ENCODE results near the gene PEPD.

The PEPD gene

DNA sequence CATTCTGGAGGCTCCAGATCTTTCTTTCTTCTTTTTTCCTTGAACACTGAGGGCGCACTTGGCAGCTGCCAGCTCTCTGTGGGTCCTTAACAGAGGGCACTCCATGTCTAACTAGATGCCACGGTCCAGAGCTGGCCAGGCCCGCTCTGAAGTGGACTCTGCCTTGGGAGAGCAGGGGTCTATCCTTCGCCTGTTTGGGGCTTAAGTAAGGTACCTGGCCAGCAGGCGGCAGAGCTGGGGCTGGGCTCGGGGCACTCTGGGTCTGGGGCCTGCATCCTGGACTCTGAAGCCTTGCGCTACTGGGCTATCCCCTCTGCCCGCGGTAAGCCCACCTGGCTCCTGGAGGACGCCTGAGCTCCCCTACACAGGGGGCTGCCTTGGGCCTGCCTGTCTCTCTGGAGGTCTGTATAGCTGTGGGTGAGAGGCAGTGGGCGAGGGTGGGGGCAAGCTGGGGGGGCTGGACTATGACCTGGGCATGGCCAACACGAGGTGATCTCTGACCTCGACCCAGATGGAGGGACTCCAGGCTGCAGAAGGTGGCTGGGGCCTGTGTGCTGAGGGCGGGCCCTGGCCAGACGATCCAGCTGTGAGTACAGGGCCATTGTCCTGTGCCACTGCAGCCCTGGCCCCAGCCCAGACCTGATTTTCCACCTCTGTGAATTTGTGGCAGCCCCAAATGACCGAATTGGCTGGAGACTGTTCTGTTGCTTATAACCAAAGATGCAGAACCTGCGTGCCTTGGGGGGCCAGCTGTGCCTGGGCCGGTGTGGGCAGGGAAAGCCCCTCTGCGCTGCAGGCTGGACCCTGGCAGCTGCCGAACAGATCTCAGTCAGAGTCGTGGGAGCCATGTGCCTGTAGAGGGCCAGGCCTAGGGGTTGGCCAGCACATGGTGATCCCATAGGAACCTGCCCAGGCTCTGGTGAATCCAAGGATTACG lies 121.6 kb downstream of the PEPD start:
- Histone ChIP-seq H3K4me2 (ENCODE audit: insufficient read depth, low read length, poor library complexity, severe bottlenecking) (peak overlapping the region; percentile 11), H2AFZ (ENCODE audit: low read length) (no peak overlapping the region), H3K9me3 (replicated peaks in 1 of 2; ENCODE audit: control insufficient read depth in 2 of 2, insufficient read depth in 1 of 2, low read depth in 1 of 2, low read length in 2 of 2) (no peaks in the 10 kb centered on the region), H3K4me1 (ENCODE audit: control insufficient read depth in 2 of 2, insufficient read depth in 1 of 2, low read depth in 1 of 2, low read length in 2 of 2) (peaks cover 7 to 10% of the 10 kb centered on the region in 2 donors), H3K4ac (ENCODE audit: low read length) (no peak overlapping the region), H3K18ac (ENCODE audit: low read length) (peak overlapping the region; percentile 2), H2BK12ac (ENCODE audit: low read length) (no peak overlapping the region), H3K14ac (ENCODE audit: low read length) (no peak overlapping the region), H4K91ac (ENCODE audit: low read depth, low read length, poor library complexity) (no peak overlapping the region), H2AK5ac (ENCODE audit: low read depth, low read length) (peak overlapping the region; percentile 28), H2BK15ac (ENCODE audit: low read length) (no peak overlapping the region), H3K27me3 (ENCODE audit: control insufficient read depth in 3 of 3, insufficient read depth in 3 of 3, low read depth in 1 of 3, low read length in 3 of 3) (no peaks in the 10 kb centered on the region), H3K9ac (ENCODE audit: low read depth, low read length, poor library complexity) (no peak overlapping the region), H4K8ac (ENCODE audit: low read depth, low read length) (no peak overlapping the region), H3K36me3 (replicated peaks in 1 of 2; ENCODE audit: control insufficient read depth in 2 of 2, insufficient read depth in 2 of 2, low read length in 2 of 2) (peaks cover 0 to 2% of the 10 kb centered on the region in 2 donors), H2BK5ac (ENCODE audit: low read length) (no peak overlapping the region), H3K27ac (replicated peaks; ENCODE audit: low read length) (no peak overlapping the region), H3K4me3 (ENCODE audit: low read length in 2 of 2) (no peak overlapping the region), H2BK120ac (ENCODE audit: low read depth, low read length) (no peak overlapping the region), H3K23ac (ENCODE audit: low read depth, low read length, poor library complexity) (no peak overlapping the region), H3K79me1 (ENCODE audit: low read depth, low read length) (peaks cover 5% of the 10 kb centered on the region)
- WGBS, 2 donors (ENCODE audit: extremely low coverage in 2 of 2, insufficient read length in 2 of 2, insufficient replicate concordance in 1 of 2) = no CpG with 5 or more reads among the region's 22 CpGs
- no peak for DNase-seq (ENCODE audit: low spot score)

DNA sequence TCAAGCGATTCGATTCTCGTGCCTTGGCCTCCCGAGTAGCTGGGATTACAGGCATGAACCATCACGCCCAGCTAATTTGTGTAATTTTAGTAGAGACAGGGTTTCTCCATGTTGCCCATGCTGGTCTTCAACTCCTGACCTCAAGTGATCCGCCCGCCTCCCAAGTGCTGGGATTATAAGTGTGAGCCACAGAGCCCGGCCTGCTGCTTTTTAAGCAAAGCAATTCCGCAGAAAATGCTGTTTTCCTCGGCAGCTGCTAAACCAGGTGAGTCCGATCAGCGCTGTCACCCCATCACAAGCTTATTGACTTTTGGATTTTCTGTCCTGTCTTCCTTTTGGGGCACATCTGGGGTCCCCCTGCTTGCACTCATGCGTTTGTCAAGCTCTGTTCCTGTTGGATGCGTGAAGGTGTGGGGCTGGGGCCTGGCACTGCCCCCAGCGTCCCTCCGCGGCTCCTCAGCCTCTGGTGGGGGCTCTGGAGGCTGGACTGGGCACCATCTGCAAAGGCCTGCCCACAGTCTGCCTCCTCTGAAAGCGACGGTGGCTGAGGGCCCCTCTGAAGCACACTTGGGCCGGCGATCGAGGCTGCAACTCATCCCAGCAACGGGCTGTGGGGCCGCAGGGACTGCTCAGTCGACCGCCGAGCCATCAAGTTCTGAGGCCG lies 122.4 kb downstream of the PEPD start:
- Histone ChIP-seq H3K14ac (ENCODE audit: low read length) (no peak overlapping the region), H2BK12ac (ENCODE audit: low read length) (no peak overlapping the region), H3K27me3 (ENCODE audit: control insufficient read depth in 3 of 3, insufficient read depth in 3 of 3, low read depth in 1 of 3, low read length in 3 of 3) (no peaks in the 10 kb centered on the region), H2BK120ac (ENCODE audit: low read depth, low read length) (no peak overlapping the region), H3K9me3 (replicated peaks in 1 of 2; ENCODE audit: control insufficient read depth in 2 of 2, insufficient read depth in 1 of 2, low read depth in 1 of 2, low read length in 2 of 2) (no peaks in the 10 kb centered on the region), H2BK5ac (ENCODE audit: low read length) (no peak overlapping the region), H2AK5ac (ENCODE audit: low read depth, low read length) (peak overlapping the region; percentile 63), H3K27ac (replicated peaks; ENCODE audit: low read length) (no peak overlapping the region), H3K79me1 (ENCODE audit: low read depth, low read length) (peaks cover 8% of the 10 kb centered on the region), H3K18ac (ENCODE audit: low read length) (no peak overlapping the region), H3K4me1 (ENCODE audit: control insufficient read depth in 2 of 2, insufficient read depth in 1 of 2, low read depth in 1 of 2, low read length in 2 of 2) (peaks cover 7 to 10% of the 10 kb centered on the region in 2 donors), H3K36me3 (replicated peaks in 1 of 2; ENCODE audit: control insufficient read depth in 2 of 2, insufficient read depth in 2 of 2, low read length in 2 of 2) (peaks cover 0 to 2% of the 10 kb centered on the region in 2 donors), H3K4me2 (ENCODE audit: insufficient read depth, low read length, poor library complexity, severe bottlenecking) (no peak overlapping the region), H3K4ac (ENCODE audit: low read length) (no peak overlapping the region), H2BK15ac (ENCODE audit: low read length) (no peak overlapping the region), H4K91ac (ENCODE audit: low read depth, low read length, poor library complexity) (no peak overlapping the region), H3K23ac (ENCODE audit: low read depth, low read length, poor library complexity) (peak overlapping the region; percentile 89), H4K8ac (ENCODE audit: low read depth, low read length) (no peak overlapping the region), H3K4me3 (ENCODE audit: low read length in 2 of 2) (no peak overlapping the region), H2AFZ (ENCODE audit: low read length) (no peak overlapping the region), H3K9ac (ENCODE audit: low read depth, low read length, poor library complexity) (no peak overlapping the region)
- DNase-seq (ENCODE audit: low spot score) = no peak
- no CpG with 5 or more reads among the region's 28 CpGs for WGBS, 2 donors (ENCODE audit: extremely low coverage in 2 of 2, insufficient read length in 2 of 2, insufficient replicate concordance in 1 of 2)

DNA sequence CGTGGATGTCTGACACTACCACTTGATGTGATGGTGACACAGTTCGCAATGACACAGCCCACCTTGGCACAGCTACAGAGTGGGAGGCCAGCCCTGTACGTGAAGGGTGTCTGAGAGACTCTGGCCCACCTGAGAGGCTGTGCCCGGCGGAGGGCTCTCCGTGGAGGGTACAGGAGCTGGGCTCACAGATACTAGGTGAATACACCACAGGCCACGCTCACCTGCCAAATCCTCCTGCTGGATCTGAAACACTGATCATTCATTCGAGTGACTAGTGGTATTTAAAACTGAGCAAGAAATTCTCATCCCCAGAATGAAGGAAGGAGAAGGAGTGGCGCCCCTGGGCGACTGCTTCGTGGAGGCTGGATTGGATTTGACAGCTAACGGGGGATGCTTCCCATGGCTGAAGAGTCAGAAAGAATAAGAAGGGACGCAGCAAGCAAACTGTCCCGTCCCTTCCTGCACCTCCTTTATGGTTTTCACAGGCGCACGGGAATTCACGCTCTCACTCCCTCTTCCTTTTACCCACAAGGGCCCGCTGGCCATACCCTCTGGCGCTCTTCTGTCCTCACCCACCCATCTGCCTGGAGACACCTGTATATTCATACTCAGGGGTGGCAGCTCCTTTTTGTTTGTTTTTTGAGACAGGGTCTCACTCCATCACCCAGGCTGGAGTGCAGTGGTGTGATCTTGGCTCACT lies 123.1 kb downstream of the PEPD start:
- Histone ChIP-seq H2AK5ac (ENCODE audit: low read depth, low read length) (no peak overlapping the region), H2AFZ (ENCODE audit: low read length) (no peak overlapping the region), H3K4me2 (ENCODE audit: insufficient read depth, low read length, poor library complexity, severe bottlenecking) (no peak overlapping the region), H4K8ac (ENCODE audit: low read depth, low read length) (no peak overlapping the region), H2BK15ac (ENCODE audit: low read length) (no peak overlapping the region), H3K9ac (ENCODE audit: low read depth, low read length, poor library complexity) (no peak overlapping the region), H3K18ac (ENCODE audit: low read length) (peak overlapping the region; percentile 71), H3K14ac (ENCODE audit: low read length) (no peak overlapping the region), H3K36me3 (replicated peaks in 1 of 2; ENCODE audit: control insufficient read depth in 2 of 2, insufficient read depth in 2 of 2, low read length in 2 of 2) (peaks cover 0 to 2% of the 10 kb centered on the region in 2 donors), H3K4ac (ENCODE audit: low read length) (no peak overlapping the region), H3K79me1 (ENCODE audit: low read depth, low read length) (peaks cover 8% of the 10 kb centered on the region), H3K4me1 (ENCODE audit: control insufficient read depth in 2 of 2, insufficient read depth in 1 of 2, low read depth in 1 of 2, low read length in 2 of 2) (peaks cover 7 to 12% of the 10 kb centered on the region in 2 donors), H3K4me3 (ENCODE audit: low read length in 2 of 2) (no peak overlapping the region), H3K27ac (replicated peaks; ENCODE audit: low read length) (no peak overlapping the region), H3K23ac (ENCODE audit: low read depth, low read length, poor library complexity) (no peak overlapping the region), H2BK120ac (ENCODE audit: low read depth, low read length) (no peak overlapping the region), H3K9me3 (replicated peaks in 1 of 2; ENCODE audit: control insufficient read depth in 2 of 2, insufficient read depth in 1 of 2, low read depth in 1 of 2, low read length in 2 of 2) (no peaks in the 10 kb centered on the region), H4K91ac (ENCODE audit: low read depth, low read length, poor library complexity) (no peak overlapping the region), H2BK5ac (ENCODE audit: low read length) (no peak overlapping the region), H3K27me3 (ENCODE audit: control insufficient read depth in 3 of 3, insufficient read depth in 3 of 3, low read depth in 1 of 3, low read length in 3 of 3) (no peaks in the 10 kb centered on the region), H2BK12ac (ENCODE audit: low read length) (no peak overlapping the region)
- no CpG with 5 or more reads among the region's 19 CpGs for WGBS, 2 donors (ENCODE audit: extremely low coverage in 2 of 2, insufficient read length in 2 of 2, insufficient replicate concordance in 1 of 2)
- no peak for DNase-seq (ENCODE audit: low spot score)

Data from neuronal stem cell (in vitro differentiated cells).